Globus pallidus (tissue), 1 donor: ENCODE measurements around the gene ZNF574.
A peak's percentile ranks its signal among the peaks of the same experiment; 100 is the strongest.
"Not testable (repeated sequence)": the region's sequence is repeated elsewhere in the genome, so short reads cannot be mapped to it uniquely, and the experiment has no call there.

ENCODE experiments used
- DNase-seq: peaks from one replicate; pipeline ENCODE4 v3.0.0-alpha.2; 2015; ENCODE audit warnings: low spot score

The ZNF574 gene

GRCh38 chr19:42099336-42099925 lies 23.5 kb downstream of the ZNF574 start:
- DNase-seq: no peak

- not testable (repeated sequence) for DNase-seq
These were observed 24.3 kb downstream of the ZNF574 start for GRCh38 chr19:42100241-42100640.

- no peak for DNase-seq
These were observed 26.9 kb downstream of the ZNF574 start for GRCh38 chr19:42102877-42103276.

GRCh38 chr19:42105368-42105767 lies 29.4 kb downstream of the ZNF574 start:
- DNase-seq: no peak

- peak; percentile 59 for DNase-seq
These were observed 32.8 kb downstream of the ZNF574 start for GRCh38 chr19:42108527-42109389.

- DNase-seq: no peak
These were observed 33.9 kb downstream of the ZNF574 start for GRCh38 chr19:42109896-42110295.

GRCh38 chr19:42110658-42111057 lies 34.7 kb downstream of the ZNF574 start:
- no peak for DNase-seq

- no peak for DNase-seq
These were observed 35.4 kb downstream of the ZNF574 start for GRCh38 chr19:42111384-42111783.

GRCh38 chr19:42111811-42112210 lies 35.8 kb downstream of the ZNF574 start:
- no peak for DNase-seq

GRCh38 chr19:42113641-42114348 lies 37.8 kb downstream of the ZNF574 start:
- no peak for DNase-seq

- no peak for DNase-seq
These were observed 38.4 kb downstream of the ZNF574 start for GRCh38 chr19:42114412-42114811.

GRCh38 chr19:42115219-42115618 lies 39.3 kb downstream of the ZNF574 start:
- no peak for DNase-seq

GRCh38 chr19:42115705-42116104 lies 39.7 kb downstream of the ZNF574 start:
- no peak for DNase-seq

GRCh38 chr19:42116308-42117075 lies 40.5 kb downstream of the ZNF574 start:
- no peak for DNase-seq

- no peak for DNase-seq
These were observed 41.1 kb downstream of the ZNF574 start for GRCh38 chr19:42117076-42117475.

GRCh38 chr19:42120276-42120980 lies 44.5 kb downstream of the ZNF574 start:
- DNase-seq: no peak

- DNase-seq: no peak
These were observed 45.2 kb downstream of the ZNF574 start for GRCh38 chr19:42121036-42121621.

- peak; percentile 41 for DNase-seq
These were observed 45.7 kb downstream of the ZNF574 start for GRCh38 chr19:42121656-42122069.

- DNase-seq: no peak
These were observed 47.0 kb downstream of the ZNF574 start for GRCh38 chr19:42122691-42123607.

GRCh38 chr19:42123765-42124164 lies 47.8 kb downstream of the ZNF574 start:
- no peak for DNase-seq
